HUES64 (cell line): ENCODE data around the gene POMC.
"Not testable (repeated sequence)": the region's sequence is repeated elsewhere in the genome, so short reads cannot be mapped to it uniquely, and the experiment has no call there.

Experiments used
- H3K27ac ChIP-seq: 2 replicates; pipeline ENCODE4 v1.7.0; 2013; ENCODE audit warnings: low read depth, low read length, inconsistent platforms
- H3K27me3 ChIP-seq: 2 replicates; pipeline ENCODE4 v1.6.1; 2013; ENCODE audit warnings: mild to moderate bottlenecking, low read length; ENCODE audit not compliant: insufficient read depth
- H3K36me3 ChIP-seq: 2 replicates; pipeline ENCODE4 v1.6.1; 2013; ENCODE audit warnings: mild to moderate bottlenecking, low read length; ENCODE audit not compliant: insufficient read depth
- H3K4me1 ChIP-seq: 2 replicates; pipeline ENCODE4 v1.6.1; 2013; ENCODE audit warnings: mild to moderate bottlenecking, low read length, moderate library complexity; ENCODE audit not compliant: insufficient read depth
- H3K4me3 ChIP-seq: 2 replicates; pipeline ENCODE4 v1.5.1; 2013; ENCODE audit warnings: mild to moderate bottlenecking, low read length, moderate library complexity
- H3K9ac ChIP-seq: 2 replicates; pipeline ENCODE4 v1.6.1; 2013; ENCODE audit warnings: mild to moderate bottlenecking, low read depth, low read length
- H3K9me3 ChIP-seq: 2 replicates; pipeline ENCODE4 v1.6.1; 2013; ENCODE audit warnings: low read depth, low read length; ENCODE audit not compliant: insufficient read depth
- WGBS: fragments of 150-250, 120-280 bp; methylation state at CpG from one replicate; pipeline ENCODE4 v1.1.7; 2013; ENCODE audit warnings: missing lambda C conversion rate; 5-methylcytosine and 5-hydroxymethylcytosine counted together

The POMC gene

DNA sequence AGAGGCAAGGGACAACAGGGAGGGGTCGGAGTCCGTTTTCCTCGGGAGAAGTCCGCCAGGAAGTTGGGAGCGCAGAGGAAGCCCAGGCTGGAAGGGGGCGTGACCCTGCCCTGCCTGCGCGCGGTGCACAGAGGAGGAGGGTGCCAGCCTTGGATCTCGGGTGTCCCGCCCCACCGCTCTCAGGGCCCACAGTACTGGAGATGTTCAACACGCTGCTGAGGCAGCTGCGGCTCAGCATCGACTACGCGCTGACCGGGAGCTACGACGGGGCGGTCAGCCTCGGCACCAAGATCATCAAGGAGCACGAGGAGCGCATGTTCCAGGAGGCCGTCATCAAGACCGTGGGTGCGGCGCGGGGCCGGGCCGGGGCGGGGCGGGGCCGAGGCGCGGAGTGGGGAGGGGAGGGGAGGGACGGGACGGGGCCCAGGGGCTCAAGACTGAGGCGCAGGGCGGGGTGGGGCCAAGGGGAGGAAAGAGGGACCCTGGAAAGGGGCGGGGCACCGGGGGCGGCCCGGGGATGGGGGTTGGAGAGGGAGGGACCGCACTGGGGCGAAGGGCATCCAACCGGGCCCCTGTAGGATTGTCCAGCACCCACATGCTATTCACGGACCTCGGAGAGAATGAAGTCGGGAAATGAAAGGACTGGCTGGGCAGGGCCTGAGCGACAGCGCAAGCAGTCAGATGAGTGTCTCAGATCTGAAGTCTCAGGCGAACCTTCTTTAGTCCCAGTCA is 36.6 kb downstream of the POMC start:
- Histone ChIP-seq H3K27me3 (peaks cover 3% of the 10 kb centered on the region; the same call in 1 of the 2 replicates), H3K36me3 (no peaks in the 10 kb centered on the region; the same call in 1 of the 2 replicates), H3K4me1 (no peaks in the 10 kb centered on the region), H3K4me3 (peak overlapping the region; percentile 40), H3K9ac (no peak overlapping the region), H3K27ac (no peak overlapping the region), H3K9me3 (no peaks in the 10 kb centered on the region)
- 90% methylated on average over 53 of the region's 53 CpGs for WGBS

DNA sequence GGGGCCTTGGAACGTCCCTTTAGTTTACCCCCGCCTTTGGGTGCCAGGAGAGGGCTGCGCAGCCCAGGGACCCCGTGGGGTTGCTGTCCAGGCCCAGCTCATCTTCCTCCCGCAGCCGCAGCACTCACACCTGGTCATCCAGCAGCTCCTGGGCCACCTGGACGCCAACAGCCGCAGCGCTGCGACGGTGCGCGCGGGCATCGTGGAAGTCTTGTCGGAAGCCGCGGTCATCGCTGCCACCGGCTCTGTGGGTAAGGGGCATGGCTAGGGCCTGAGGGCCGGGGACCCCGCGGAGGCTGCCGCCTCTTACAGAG is 37.2 kb downstream of the POMC start:
- Histone ChIP-seq H3K4me1 (no peaks in the 10 kb centered on the region), H3K9ac (no peak overlapping the region), H3K36me3 (no peaks in the 10 kb centered on the region; the same call in 1 of the 2 replicates), H3K27me3 (peaks cover 3% of the 10 kb centered on the region; the same call in 1 of the 2 replicates), H3K4me3 (peak overlapping the region; percentile 39; the same call in 1 of the 2 replicates), H3K9me3 (no peaks in the 10 kb centered on the region), H3K27ac (no peak overlapping the region)
- 96% methylated on average over 24 of the region's 24 CpGs for whole genome bisulfite sequencing

DNA sequence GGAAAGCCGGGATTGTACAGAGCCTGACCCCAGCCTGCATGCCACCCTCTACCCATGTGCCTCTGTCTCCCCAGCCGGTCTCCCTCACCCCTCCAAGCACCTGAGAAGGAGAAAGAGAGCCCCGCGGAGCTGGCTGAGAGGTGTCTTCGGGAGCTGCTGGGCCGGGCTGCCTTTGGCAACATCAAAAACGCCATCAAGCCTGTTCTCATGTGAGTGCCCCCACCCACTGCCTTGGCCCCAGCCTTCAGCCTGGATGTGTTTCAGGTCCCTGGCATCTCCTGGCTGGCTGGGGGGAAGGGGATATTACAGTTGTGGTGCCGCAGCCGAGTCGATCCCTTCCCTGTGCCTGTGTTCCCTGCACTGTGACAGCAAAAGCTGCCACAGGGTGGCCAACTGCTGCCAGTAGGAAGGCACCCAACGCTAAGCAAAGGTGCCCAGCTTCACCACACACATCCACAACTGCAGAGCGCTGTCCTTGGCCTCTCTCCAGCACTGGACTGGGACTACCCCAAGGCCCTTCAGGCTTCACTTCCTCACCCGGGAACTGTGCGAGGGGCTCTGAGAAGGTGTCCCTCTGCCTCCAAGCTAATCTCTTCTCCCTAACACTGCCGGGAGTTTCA is 38.4 kb downstream of the POMC start:
- Histone ChIP-seq H3K9ac (no peak overlapping the region), H3K4me3 (no peak overlapping the region), H3K27me3 (peaks cover 3% of the 10 kb centered on the region; the same call in 1 of the 2 replicates), H3K27ac (no peak overlapping the region), H3K9me3 (no peaks in the 10 kb centered on the region), H3K4me1 (no peaks in the 10 kb centered on the region), H3K36me3 (no peaks in the 10 kb centered on the region)
- 94% methylated on average over 15 of the region's 15 CpGs for WGBS

DNA sequence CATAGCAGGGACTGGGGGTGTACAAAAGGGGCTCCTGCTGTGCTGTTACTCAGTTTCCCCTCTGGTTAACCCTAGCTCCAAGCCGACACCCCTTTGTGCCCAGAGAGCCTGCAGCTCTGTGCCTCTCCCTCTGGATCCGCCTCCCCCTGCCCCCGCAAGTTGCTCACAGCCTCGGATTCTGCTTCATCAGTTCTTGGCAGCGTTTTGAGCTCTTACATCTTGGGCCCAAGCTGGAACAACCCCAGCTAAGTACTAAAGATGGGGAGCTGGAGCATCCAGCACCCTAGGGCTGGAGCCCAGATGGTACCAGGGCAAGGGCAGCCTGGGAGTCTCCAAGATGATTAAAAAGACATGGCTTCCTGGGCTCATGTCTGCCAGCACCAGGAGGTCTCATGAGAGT is 40.7 kb downstream of the POMC start:
- 86% methylated on average over 5 of the region's 5 CpGs for WGBS
- H3K4me3 ChIP-seq, result no peak overlapping the region
- H3K36me3 ChIP-seq, result no peaks in the 10 kb centered on the region
- no peak overlapping the region for H3K27ac ChIP-seq
- H3K9ac ChIP-seq, result no peak overlapping the region
- H3K4me1 ChIP-seq, result no peaks in the 10 kb centered on the region
- H3K27me3 ChIP-seq, result peaks cover 3% of the 10 kb centered on the region; the same call in 1 of the 2 replicates
- H3K9me3 ChIP-seq, result no peaks in the 10 kb centered on the region

DNA sequence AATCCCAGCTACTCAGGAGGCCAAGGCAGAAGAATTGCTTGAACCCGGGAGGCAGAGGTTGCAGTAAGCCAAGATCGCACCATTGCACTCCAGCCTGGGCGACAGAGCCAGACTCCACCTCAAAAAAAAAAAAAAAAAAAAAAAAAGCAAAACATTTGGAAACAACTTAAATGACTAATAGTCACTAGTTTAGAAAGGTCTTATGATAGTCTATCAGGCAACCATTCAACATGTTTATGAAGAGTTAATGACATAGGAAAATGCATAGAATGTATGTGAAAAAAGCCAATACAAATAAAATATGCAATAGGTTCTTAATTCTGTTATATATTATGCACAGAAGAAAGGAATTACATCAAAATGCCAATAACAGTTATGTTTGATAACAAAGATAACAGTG is 41.3 kb downstream of the POMC start:
- 80% methylated on average over 1 of the region's 3 CpGs for WGBS
- H3K36me3 ChIP-seq, H3K27me3 ChIP-seq, H3K9me3 ChIP-seq, H3K27ac ChIP-seq, H3K4me3 ChIP-seq, H3K4me1 ChIP-seq, H3K9ac ChIP-seq: not testable (repeated sequence)

DNA sequence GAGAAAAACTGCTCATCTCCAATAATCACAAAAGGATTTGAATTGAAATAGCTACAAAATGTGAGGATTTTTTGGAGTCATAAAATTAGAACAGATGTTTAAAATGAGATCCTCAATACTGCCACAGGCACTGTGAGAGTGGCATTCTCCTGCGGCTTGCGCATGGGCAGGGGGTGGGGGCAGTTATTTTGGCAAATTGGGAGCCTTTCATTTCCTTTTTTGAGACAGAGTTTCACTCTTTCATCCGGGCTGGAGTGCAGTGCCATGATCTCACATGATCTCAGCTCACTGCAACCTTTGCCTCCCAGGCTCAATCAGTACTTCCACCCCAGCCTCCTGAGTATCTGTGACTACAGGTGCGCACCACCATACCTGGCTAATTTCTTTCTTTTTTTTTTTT is 42.4 kb downstream of the POMC start:
- H3K27ac ChIP-seq, result no peak overlapping the region
- no peak overlapping the region for H3K9ac ChIP-seq
- WGBS, result 95% methylated on average over 4 of the region's 4 CpGs
- H3K27me3 ChIP-seq, result no peaks in the 10 kb centered on the region
- H3K36me3 ChIP-seq, result no peaks in the 10 kb centered on the region
- H3K4me1 ChIP-seq, result no peaks in the 10 kb centered on the region
- H3K9me3 ChIP-seq, result no peaks in the 10 kb centered on the region
- H3K4me3 ChIP-seq, result no peak overlapping the region

DNA sequence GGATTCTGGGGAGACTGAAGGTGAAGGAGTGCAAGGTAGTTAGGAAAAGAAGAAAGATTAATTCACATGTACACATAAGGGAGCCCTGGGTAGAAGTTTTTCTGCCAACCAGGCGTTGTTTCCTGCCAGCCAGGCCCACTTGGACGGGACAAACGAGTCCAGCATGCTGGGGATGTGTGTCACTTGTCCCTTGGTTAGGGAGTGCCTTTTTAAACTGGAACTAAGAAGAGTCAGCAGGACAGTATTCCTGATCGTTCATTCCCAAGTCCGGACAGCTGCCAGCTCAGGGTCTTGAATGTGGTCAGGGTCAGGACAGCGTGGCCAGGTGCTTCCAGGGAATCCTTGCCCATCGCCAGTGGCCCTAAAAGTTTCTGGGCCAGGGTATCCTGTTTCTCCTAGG is 43.2 kb downstream of the POMC start:
- no peaks in the 10 kb centered on the region for H3K4me1 ChIP-seq
- no peaks in the 10 kb centered on the region for H3K9me3 ChIP-seq
- H3K36me3 ChIP-seq, result no peaks in the 10 kb centered on the region
- H3K4me3 ChIP-seq, result no peak overlapping the region
- H3K9ac ChIP-seq, result no peak overlapping the region
- 93% methylated on average over 7 of the region's 7 CpGs for WGBS
- H3K27me3 ChIP-seq, result no peaks in the 10 kb centered on the region
- H3K27ac ChIP-seq, result no peak overlapping the region

DNA sequence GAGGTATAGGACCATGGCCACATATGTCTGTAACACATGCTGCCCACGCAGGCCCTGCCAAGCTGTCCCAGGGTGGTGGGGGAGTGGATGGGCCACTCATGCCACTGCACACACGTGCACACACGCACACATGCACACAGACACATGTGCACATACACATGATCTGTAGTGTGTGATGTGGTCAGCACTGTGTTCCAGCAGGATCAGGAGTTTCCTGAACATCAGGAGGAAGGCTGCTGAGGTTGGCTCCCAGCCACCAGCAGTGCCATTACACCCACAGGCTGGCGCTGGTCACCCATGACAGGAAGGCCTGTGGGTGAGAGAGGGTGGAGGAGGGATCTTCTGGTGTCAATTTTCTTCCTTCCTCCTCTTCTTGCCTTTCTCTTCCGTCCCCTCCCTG is 44.7 kb downstream of the POMC start:
- no peak overlapping the region for H3K9ac ChIP-seq
- H3K9me3 ChIP-seq, result no peaks in the 10 kb centered on the region
- 90% methylated on average over 4 of the region's 5 CpGs for WGBS
- no peaks in the 10 kb centered on the region for H3K36me3 ChIP-seq
- H3K27me3 ChIP-seq, result no peaks in the 10 kb centered on the region
- no peak overlapping the region for H3K4me3 ChIP-seq
- H3K4me1 ChIP-seq, result no peaks in the 10 kb centered on the region
- H3K27ac ChIP-seq, result no peak overlapping the region

DNA sequence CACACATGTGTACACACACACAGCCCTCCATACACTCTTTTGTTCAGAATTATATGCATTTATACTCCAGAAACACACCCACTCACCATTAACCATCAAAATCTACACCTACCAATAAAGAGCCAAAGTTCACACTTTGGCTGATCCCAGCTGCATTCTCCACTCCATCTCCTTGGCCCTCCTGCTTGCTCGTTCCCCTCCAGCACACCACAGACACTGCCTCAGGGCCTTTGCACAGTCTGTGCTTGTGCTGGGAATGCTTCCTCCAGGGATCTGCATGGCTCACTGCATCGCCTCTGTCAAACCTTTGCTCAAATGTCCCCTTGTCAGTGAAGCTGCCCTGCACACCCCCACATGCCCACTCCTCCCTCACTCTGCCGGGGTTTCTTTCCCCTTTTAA is 46.0 kb downstream of the POMC start:
- Histone ChIP-seq H3K4me1 (no peaks in the 10 kb centered on the region), H3K27me3 (no peaks in the 10 kb centered on the region), H3K4me3 (no peak overlapping the region), H3K27ac (no peak overlapping the region), H3K9ac (no peak overlapping the region), H3K9me3 (no peaks in the 10 kb centered on the region), H3K36me3 (no peaks in the 10 kb centered on the region)
- WGBS, result 95% methylated on average over 3 of the region's 3 CpGs

DNA sequence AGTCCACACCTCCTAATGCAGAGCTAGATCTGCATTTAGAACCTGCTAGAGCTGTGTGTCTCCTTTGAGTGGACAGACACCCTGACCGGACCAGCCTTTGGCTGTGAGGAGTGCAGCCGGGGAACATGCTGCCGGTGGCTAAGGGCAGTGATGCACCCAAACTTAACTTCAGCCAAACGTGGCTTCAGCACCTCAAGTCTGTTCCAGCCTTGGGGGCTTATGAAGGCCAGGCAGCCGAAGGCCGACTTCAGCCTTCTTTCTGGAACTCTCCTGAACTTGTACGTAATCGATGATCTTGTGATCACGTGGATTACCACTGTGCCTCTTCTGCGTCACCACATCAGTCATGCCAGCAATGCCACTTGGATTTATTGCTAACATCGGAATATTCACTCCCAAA is 49.1 kb downstream of the POMC start:
- H3K27me3 ChIP-seq, result no peaks in the 10 kb centered on the region
- H3K27ac ChIP-seq, result no peak overlapping the region
- H3K4me3 ChIP-seq, result no peak overlapping the region
- WGBS, result 94% methylated on average over 11 of the region's 11 CpGs
- no peaks in the 10 kb centered on the region for H3K36me3 ChIP-seq
- no peaks in the 10 kb centered on the region for H3K4me1 ChIP-seq
- H3K9ac ChIP-seq, result no peak overlapping the region
- no peaks in the 10 kb centered on the region for H3K9me3 ChIP-seq

DNA sequence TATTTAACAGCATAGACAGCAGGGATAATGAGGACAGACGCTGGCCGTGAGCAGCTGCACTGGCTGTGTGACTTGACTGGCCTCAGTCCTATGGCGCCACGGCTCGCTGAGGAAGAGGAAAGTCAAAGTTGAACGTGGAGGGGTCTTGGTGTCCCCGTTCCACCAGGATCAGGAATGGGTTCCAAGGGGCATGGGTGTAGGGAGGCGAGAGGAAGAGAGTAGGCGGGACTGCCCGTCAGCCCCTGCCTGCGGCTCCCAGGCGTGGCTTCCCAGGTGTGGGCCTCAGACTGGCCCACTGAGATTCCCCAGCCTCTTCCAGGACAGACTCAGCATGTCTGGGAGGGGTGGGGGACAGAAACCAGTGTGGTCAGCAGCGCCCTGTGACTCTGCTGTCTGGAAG is 51.4 kb downstream of the POMC start:
- WGBS, result 91% methylated on average over 13 of the region's 13 CpGs
- Histone ChIP-seq H3K27me3 (no peaks in the 10 kb centered on the region), H3K4me3 (no peak overlapping the region)

More for the DNA sequence above, 51.4 kb downstream of the POMC start:
- H3K4me1 ChIP-seq, result no peaks in the 10 kb centered on the region
- no peaks in the 10 kb centered on the region for H3K36me3 ChIP-seq
- H3K9me3 ChIP-seq, result no peaks in the 10 kb centered on the region
- no peak overlapping the region for H3K27ac ChIP-seq
- no peak overlapping the region for H3K9ac ChIP-seq
